H9 (cell line): ENCODE measurements around the gene EPPIN. TPM values are rescaled to one million over a fixed set of nuclear protein-coding genes. Genes with fewer than 3 reads are reported as not detected.

ENCODE experiments used
- DNase-seq: peaks from one replicate; pipeline ENCODE4 v3.0.0-alpha.2; 2017
- H2AFZ ChIP-seq: one replicate; pipeline ENCODE4 v1.6.1; 2013; ENCODE audit warnings: mild to moderate bottlenecking, low read length, control low read depth, moderate library complexity
- H2AK5ac ChIP-seq: 2 replicates; pipeline ENCODE4 v1.6.1; 2013; ENCODE audit warnings: low read length, control low read depth, mixed read lengths; ENCODE audit not compliant: insufficient read length
- H2BK120ac ChIP-seq: one replicate; pipeline ENCODE4 v1.6.1; 2013; ENCODE audit warnings: low read depth, mild to moderate bottlenecking, low read length, control low read depth, inconsistent platforms; ENCODE audit not compliant: poor library complexity, severe bottlenecking
- H2BK12ac ChIP-seq: 2 replicates; pipeline ENCODE4 v1.6.1; 2013; ENCODE audit warnings: low read length, control low read depth, mixed read lengths, low read depth; ENCODE audit not compliant: insufficient read length
- H2BK15ac ChIP-seq: 2 replicates; pipeline ENCODE4 v1.6.1; 2013; ENCODE audit warnings: low read depth, low read length, control low read depth
- H2BK20ac ChIP-seq: one replicate; pipeline ENCODE4 v1.6.1; 2013; ENCODE audit warnings: low read depth, mild to moderate bottlenecking, low read length, control low read depth, inconsistent platforms; ENCODE audit not compliant: poor library complexity, severe bottlenecking
- H2BK5ac ChIP-seq: 2 replicates; pipeline ENCODE4 v1.6.1; 2013; ENCODE audit warnings: low read length, control low read depth, mixed read lengths; ENCODE audit not compliant: insufficient read length
- H3K14ac ChIP-seq: 2 replicates; pipeline ENCODE4 v1.6.1; 2013; ENCODE audit warnings: low read length, control low read depth; ENCODE audit not compliant: insufficient read depth
- H3K18ac ChIP-seq: 2 replicates; pipeline ENCODE4 v1.6.1; 2013; ENCODE audit warnings: low read depth, mild to moderate bottlenecking, mixed read lengths, low read length, control low read depth; ENCODE audit not compliant: insufficient read length
- H3K23ac ChIP-seq: 2 replicates; pipeline ENCODE4 v1.6.1; 2013; ENCODE audit warnings: low read length, control low read depth, mixed read lengths, low read depth; ENCODE audit not compliant: insufficient read length
- H3K23me2 ChIP-seq: 2 replicates; pipeline ENCODE4 v1.6.1; 2013; ENCODE audit warnings: low read depth, mild to moderate bottlenecking, mixed read lengths, low read length, control low read depth; ENCODE audit not compliant: insufficient read length, poor library complexity, severe bottlenecking
- H3K27ac ChIP-seq: 2 replicates; pipeline ENCODE4 v1.5.1; 2013; ENCODE audit warnings: low read length, control low read depth, mixed read lengths, low read depth; ENCODE audit not compliant: insufficient read length
- H3K27me3 ChIP-seq: 2 replicates; pipeline ENCODE4 v1.6.1; 2013; ENCODE audit warnings: low read length, control low read depth, inconsistent platforms; ENCODE audit not compliant: insufficient read depth
- H3K4ac ChIP-seq: 2 replicates; pipeline ENCODE4 v1.6.1; 2013; ENCODE audit warnings: low read depth, mild to moderate bottlenecking, control low read depth, inconsistent platforms, low read length, moderate library complexity
- H3K4me1 ChIP-seq: 2 replicates; pipeline ENCODE4 v1.6.1; 2013; ENCODE audit warnings: low read length, control low read depth, inconsistent platforms; ENCODE audit not compliant: insufficient read depth
- H3K4me2 ChIP-seq: 2 replicates; pipeline ENCODE4 v1.6.1; 2013; ENCODE audit warnings: low read length, control low read depth, mixed read lengths; ENCODE audit not compliant: insufficient read length, insufficient read depth
- H3K56ac ChIP-seq: 2 replicates; pipeline ENCODE4 v1.6.1; 2013; ENCODE audit warnings: low read depth, mild to moderate bottlenecking, mixed read lengths, low read length, control low read depth; ENCODE audit not compliant: insufficient read length
- H3K79me1 ChIP-seq: 2 replicates; pipeline ENCODE4 v1.6.1; 2013; ENCODE audit warnings: low read depth, mild to moderate bottlenecking, moderate library complexity, low read length, control low read depth, inconsistent platforms; ENCODE audit not compliant: insufficient read depth, poor library complexity, severe bottlenecking
- H3K79me2 ChIP-seq: 2 replicates; pipeline ENCODE4 v1.6.1; 2013; ENCODE audit warnings: low read length, control low read depth, inconsistent platforms; ENCODE audit not compliant: insufficient read depth
- H3K9ac ChIP-seq: 2 replicates; pipeline ENCODE4 v1.6.1; 2013; ENCODE audit warnings: low read length, control low read depth, mixed read lengths; ENCODE audit not compliant: insufficient read length; ENCODE audit errors: extremely low read depth
- H3K9me3 ChIP-seq: one replicate; pipeline ENCODE4 v1.6.1; 2013; ENCODE audit warnings: low read depth, low read length, inconsistent platforms; ENCODE audit not compliant: control insufficient read depth
- H3T11ph ChIP-seq: one replicate; pipeline ENCODE4 v1.6.1; 2013; ENCODE audit warnings: mild to moderate bottlenecking, low read length, control low read depth, inconsistent platforms
- H4K20me1 ChIP-seq: one replicate; pipeline ENCODE4 v1.6.1; 2013; ENCODE audit not compliant: control insufficient read depth, insufficient read length, insufficient read depth
- H4K5ac ChIP-seq: 2 replicates; pipeline ENCODE4 v1.6.1; 2013; ENCODE audit warnings: low read depth, mild to moderate bottlenecking, mixed read lengths, low read length, control low read depth; ENCODE audit not compliant: insufficient read length
- H4K8ac ChIP-seq: replicated peaks from 2 replicates; pipeline ENCODE4 v1.6.1; 2013; ENCODE audit warnings: low read length, control low read depth, mixed read lengths, low read depth; ENCODE audit not compliant: insufficient read length
- H4K91ac ChIP-seq: 2 replicates; pipeline ENCODE4 v1.6.1; 2013; ENCODE audit warnings: low read depth, mild to moderate bottlenecking, moderate library complexity, mixed read lengths, low read length, control low read depth; ENCODE audit not compliant: insufficient read length
- H3K27ac Mint-ChIP-seq, 3 experiments: 2 replicates in 2 of 3; 3 replicates in 1 of 3; pipeline ENCODE4 v1.8.0; 2020 to 2021; ENCODE audit warnings: mixed read lengths in 3 of 3, mild to moderate bottlenecking in 1 of 3, moderate library complexity in 1 of 3
- H3K27me3 Mint-ChIP-seq: 2 replicates; pipeline ENCODE4 v1.8.0; 2021; ENCODE audit warnings: low read depth, mild to moderate bottlenecking, moderate library complexity, mixed read lengths
- H3K36me3 Mint-ChIP-seq, 3 experiments: 2 replicates in 2 of 3; 3 replicates in 1 of 3; pipeline ENCODE4 v1.8.0; 2020 to 2021; ENCODE audit warnings: low read depth in 3 of 3, mixed read lengths in 3 of 3; ENCODE audit not compliant: insufficient read depth in 1 of 3
- H3K4me1 Mint-ChIP-seq, 2 experiments: 2 replicates each; pipeline ENCODE4 v1.8.0; 2020; ENCODE audit warnings: mixed read lengths in 2 of 2
- H3K4me3 Mint-ChIP-seq, 2 experiments: 2 replicates in 1 of 2; 3 replicates in 1 of 2; pipeline ENCODE4 v1.8.0; 2020 to 2021; ENCODE audit warnings: mild to moderate bottlenecking in 2 of 2, mixed read lengths in 2 of 2, moderate library complexity in 1 of 2
- H3K9me3 Mint-ChIP-seq, 2 experiments: 2 replicates in 1 of 2; 3 replicates in 1 of 2; pipeline ENCODE4 v1.8.0; 2020; ENCODE audit warnings: mild to moderate bottlenecking in 2 of 2, mixed read lengths in 2 of 2, moderate library complexity in 1 of 2
- WGBS: extraction: QIAGEN DNeasy Blood & Tissue Kit; methylation state at CpG from one replicate; pipeline ENCODE4 v1.1.7; 2013; ENCODE audit warnings: missing lambda C conversion rate, low lambda C conversion rate, mixed read lengths; ENCODE audit not compliant: insufficient read length; ENCODE audit errors: extremely low coverage; 5-methylcytosine and 5-hydroxymethylcytosine counted together
- total RNA-seq: library from RNA; stranded (reverse); gene quantifications from 2 replicates; pipeline ENCODE4 v1.2.1, GENCODE V29; 2021
- TF ChIP-seq, protein P1 (sequence below): fragments of 200-600 bp; sonication (generic); conservative IDR thresholded peaks from 3 replicates; pipeline ENCODE4 v1.8.0; 2021; ENCODE audit warnings: antibody characterized with exemption, mild to moderate bottlenecking

Gene EPPIN
- total RNA-seq, 1 experiment from 2014 or later: not detected

DNA sequence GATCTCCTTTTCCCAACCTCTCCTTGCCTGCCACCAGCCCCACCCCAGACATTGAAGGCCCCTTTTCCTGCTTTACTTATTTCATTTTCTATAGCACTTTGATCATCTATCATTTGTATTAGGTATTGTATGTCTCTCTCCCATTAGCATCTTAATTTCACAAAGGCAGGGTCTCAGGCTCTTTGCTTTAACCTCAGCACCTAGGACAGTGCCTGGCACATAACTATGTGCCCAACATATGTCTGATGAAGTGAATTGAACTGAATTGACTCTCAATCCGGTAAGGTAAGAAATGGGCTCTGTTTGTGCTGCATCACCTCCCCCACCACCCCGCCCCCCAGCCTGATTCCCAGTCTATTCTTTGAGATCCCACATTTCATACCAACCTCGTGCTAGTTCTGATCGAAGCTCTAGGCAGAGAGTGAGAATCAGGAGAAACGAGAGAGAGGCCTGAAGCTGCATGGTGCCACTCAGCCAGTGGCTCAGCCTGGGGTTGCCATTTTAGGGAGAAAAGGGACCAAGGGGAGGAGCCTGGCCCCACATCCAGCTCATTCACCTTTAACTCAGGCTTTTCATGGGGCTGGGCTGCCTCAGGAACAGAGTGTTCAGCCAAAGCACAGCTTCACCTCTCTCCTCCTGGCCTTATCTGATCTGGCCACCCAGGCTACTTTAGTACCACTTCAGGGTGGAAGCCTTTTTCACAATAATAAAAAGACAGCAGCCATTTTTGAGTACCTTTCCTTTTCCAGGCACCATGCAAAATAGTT is 31.9 kb downstream of the EPPIN start, which contains the start of gene SPINT3:
SPINT3 (minus strand) TSS at position 476 of the 767 bp plus-strand sequence; CDS start at position 462, 14 bp downstream.
- no peaks in the 10 kb centered on the region for H3K36me3 Mint-ChIP-seq
- Histone ChIP-seq H3K23ac (no peak within 1 kb of the TSS), H2AK5ac (no peak within 1 kb of the TSS), H3K18ac (no peak within 1 kb of the TSS), H4K5ac (no peak within 1 kb of the TSS), H3K14ac (no peak within 1 kb of the TSS), H2AFZ (no peak within 1 kb of the TSS), H2BK15ac (no peak within 1 kb of the TSS), H2BK20ac (no peak within 1 kb of the TSS), H4K8ac (no peak within 1 kb of the TSS), H3T11ph (no peak within 1 kb of the TSS), H3K4ac (no peak within 1 kb of the TSS), H2BK120ac (no peak within 1 kb of the TSS), H2BK12ac (no peak within 1 kb of the TSS), H3K27ac (no peak within 1 kb of the TSS), H3K9ac (no peak within 1 kb of the TSS), H2BK5ac (no peak within 1 kb of the TSS), H3K27me3 (no peaks in the 10 kb centered on the region), H4K20me1 (no peaks in the 10 kb centered on the region), H3K4me1 (no peaks in the 10 kb centered on the region), H3K23me2 (no peaks in the 10 kb centered on the region), H3K79me2 (no peaks in the 10 kb centered on the region), H3K4me2 (no peak within 1 kb of the TSS), H3K79me1 (no peaks in the 10 kb centered on the region), H3K9me3 (no peaks in the 10 kb centered on the region), H4K91ac (no peak within 1 kb of the TSS), H3K56ac (no peak within 1 kb of the TSS)
- WGBS: no CpG with 5 or more reads among the region's 5 CpGs
- TF ChIP-seq, protein P1, sequence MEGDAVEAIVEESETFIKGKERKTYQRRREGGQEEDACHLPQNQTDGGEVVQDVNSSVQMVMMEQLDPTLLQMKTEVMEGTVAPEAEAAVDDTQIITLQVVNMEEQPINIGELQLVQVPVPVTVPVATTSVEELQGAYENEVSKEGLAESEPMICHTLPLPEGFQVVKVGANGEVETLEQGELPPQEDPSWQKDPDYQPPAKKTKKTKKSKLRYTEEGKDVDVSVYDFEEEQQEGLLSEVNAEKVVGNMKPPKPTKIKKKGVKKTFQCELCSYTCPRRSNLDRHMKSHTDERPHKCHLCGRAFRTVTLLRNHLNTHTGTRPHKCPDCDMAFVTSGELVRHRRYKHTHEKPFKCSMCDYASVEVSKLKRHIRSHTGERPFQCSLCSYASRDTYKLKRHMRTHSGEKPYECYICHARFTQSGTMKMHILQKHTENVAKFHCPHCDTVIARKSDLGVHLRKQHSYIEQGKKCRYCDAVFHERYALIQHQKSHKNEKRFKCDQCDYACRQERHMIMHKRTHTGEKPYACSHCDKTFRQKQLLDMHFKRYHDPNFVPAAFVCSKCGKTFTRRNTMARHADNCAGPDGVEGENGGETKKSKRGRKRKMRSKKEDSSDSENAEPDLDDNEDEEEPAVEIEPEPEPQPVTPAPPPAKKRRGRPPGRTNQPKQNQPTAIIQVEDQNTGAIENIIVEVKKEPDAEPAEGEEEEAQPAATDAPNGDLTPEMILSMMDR: no peak
- no peak within 1 kb of the TSS for H3K4me3 Mint-ChIP-seq
- no peaks in the 10 kb centered on the region; the same call in 1 of the 2 replicates for H3K27me3 Mint-ChIP-seq
- no peak for DNase-seq
- no peaks in the 10 kb centered on the region; a peak in 1 of 5 replicates for H3K9me3 Mint-ChIP-seq
- no peak within 1 kb of the TSS for H3K27ac Mint-ChIP-seq
- peaks cover 2 to 7% of the 10 kb centered on the region in 2 experiments; a peak in 1 of 4 replicates for H3K4me1 Mint-ChIP-seq
